ENCODE data around the gene KCNT2.
"Not testable (repeated sequence)": the region's sequence is repeated elsewhere in the genome, so short reads cannot be mapped to it uniquely, and the experiment has no call there.

KCNT2 gene

GRCh38 chr1:196516373-196516772 lies 91.9 kb downstream of the KCNT2 start:
- H3K4me3 ChIP-seq (ENCODE audit: low read depth, low read length), result no peak overlapping the region

- no peak overlapping the region for H3K4me3 ChIP-seq (ENCODE audit: low read depth, low read length)
Measured at GRCh38 chr1:196515904-196516303, 92.3 kb downstream of the KCNT2 start.

GRCh38 chr1:196513821-196514220 lies 94.4 kb downstream of the KCNT2 start:
- H3K4me3 ChIP-seq (ENCODE audit: low read depth, low read length), result no peak overlapping the region

- no peak overlapping the region for H3K4me3 ChIP-seq (ENCODE audit: low read depth, low read length)
Measured at GRCh38 chr1:196510451-196510850, 97.8 kb downstream of the KCNT2 start.

GRCh38 chr1:196504224-196504623 lies 104.0 kb downstream of the KCNT2 start:
- not testable (repeated sequence) for H3K4me3 ChIP-seq (ENCODE audit: low read depth, low read length)

- no peak overlapping the region for H3K4me3 ChIP-seq (ENCODE audit: low read depth, low read length)
Measured at GRCh38 chr1:196502437-196502836, 105.8 kb downstream of the KCNT2 start.

- no peak overlapping the region for H3K4me3 ChIP-seq (ENCODE audit: low read depth, low read length)
Measured at GRCh38 chr1:196501760-196502428, 106.3 kb downstream of the KCNT2 start.

GRCh38 chr1:196497817-196498216 lies 110.4 kb downstream of the KCNT2 start:
- H3K4me3 ChIP-seq (ENCODE audit: low read depth, low read length), result no peak overlapping the region

GRCh38 chr1:196494766-196495165 lies 113.5 kb downstream of the KCNT2 start:
- H3K4me3 ChIP-seq (ENCODE audit: low read depth, low read length), result no peak overlapping the region

- H3K4me3 ChIP-seq (ENCODE audit: low read depth, low read length), result no peak overlapping the region
Measured at GRCh38 chr1:196493881-196494280, 114.4 kb downstream of the KCNT2 start.

- H3K4me3 ChIP-seq (ENCODE audit: low read depth, low read length), result no peak overlapping the region
Measured at GRCh38 chr1:196488579-196488978, 119.7 kb downstream of the KCNT2 start.

GRCh38 chr1:196486346-196486745 lies 121.9 kb downstream of the KCNT2 start:
- H3K4me3 ChIP-seq (ENCODE audit: low read depth, low read length), result no peak overlapping the region

- no peak overlapping the region for H3K4me3 ChIP-seq (ENCODE audit: low read depth, low read length)
Measured at GRCh38 chr1:196481616-196482015, 126.6 kb downstream of the KCNT2 start.

- no peak overlapping the region for H3K4me3 ChIP-seq (ENCODE audit: low read depth, low read length)
Measured at GRCh38 chr1:196477262-196477661, 131.0 kb downstream of the KCNT2 start.

GRCh38 chr1:196467230-196467925 lies 140.9 kb downstream of the KCNT2 start:
- H3K4me3 ChIP-seq (ENCODE audit: low read depth, low read length), result no peak overlapping the region

GRCh38 chr1:196466654-196467053 lies 141.6 kb downstream of the KCNT2 start:
- H3K4me3 ChIP-seq (ENCODE audit: low read depth, low read length), result no peak overlapping the region

GRCh38 chr1:196466166-196466565 lies 142.1 kb downstream of the KCNT2 start:
- no peak overlapping the region for H3K4me3 ChIP-seq (ENCODE audit: low read depth, low read length)

- H3K4me3 ChIP-seq (ENCODE audit: low read depth, low read length), result no peak overlapping the region
Measured at GRCh38 chr1:196464480-196464941, 143.7 kb downstream of the KCNT2 start.

- H3K4me3 ChIP-seq (ENCODE audit: low read depth, low read length), result no peak overlapping the region
Measured at GRCh38 chr1:196462086-196462485, 146.2 kb downstream of the KCNT2 start.

GRCh38 chr1:196461521-196461920 lies 146.7 kb downstream of the KCNT2 start:
- H3K4me3 ChIP-seq (ENCODE audit: low read depth, low read length), result no peak overlapping the region

GRCh38 chr1:196459383-196459782 lies 148.9 kb downstream of the KCNT2 start:
- H3K4me3 ChIP-seq (ENCODE audit: low read depth, low read length), result no peak overlapping the region

GRCh38 chr1:196454792-196455191 lies 153.4 kb downstream of the KCNT2 start:
- H3K4me3 ChIP-seq (ENCODE audit: low read depth, low read length), result no peak overlapping the region
